KMS-11 (cell line): Measurements from ENCODE around the gene ADD3.
A peak's percentile ranks its signal among the peaks of the same experiment; 100 is the strongest.

Experiments
- H2AFZ ChIP-seq: fragments of 200-600 bp; sonication (generic); 2 replicates; pipeline ENCODE4 v1.6.1; 2016; ENCODE audit warnings: antibody characterized with exemption, mixed run types, low read depth
- H3K27ac ChIP-seq: fragments of 200-600 bp; sonication (generic); 2 replicates; pipeline ENCODE4 v1.6.1; 2016; ENCODE audit warnings: mild to moderate bottlenecking, mixed run types
- H3K27me3 ChIP-seq: fragments of 200-600 bp; sonication (generic); 2 replicates; pipeline ENCODE4 v1.6.1; 2017; ENCODE audit warnings: mild to moderate bottlenecking, low read depth, mixed run types, moderate library complexity; ENCODE audit not compliant: insufficient read depth
- H3K36me3 ChIP-seq: fragments of 200-600 bp; sonication (generic); 2 replicates; pipeline ENCODE4 v1.6.1; 2017; ENCODE audit warnings: mild to moderate bottlenecking, mixed run types; ENCODE audit not compliant: insufficient read depth
- H3K4me1 ChIP-seq: fragments of 200-600 bp; sonication (generic); 2 replicates; pipeline ENCODE4 v1.6.1; 2016; ENCODE audit warnings: mild to moderate bottlenecking, low read depth, mixed run types; ENCODE audit not compliant: poor library complexity, severe bottlenecking
- H3K4me2 ChIP-seq: fragments of 200-600 bp; sonication (generic); 2 replicates; pipeline ENCODE4 v1.7.0; 2016; ENCODE audit warnings: mild to moderate bottlenecking, mixed run types
- H3K4me3 ChIP-seq: fragments of 200-600 bp; sonication (generic); IDR thresholded peaks from 2 replicates; pipeline ENCODE4 v1.6.1; 2017; ENCODE audit warnings: low read depth, low read length, mixed read lengths; ENCODE audit not compliant: insufficient read depth
- H3K79me2 ChIP-seq: fragments of 200-600 bp; sonication (generic); 2 replicates; pipeline ENCODE4 v1.6.1; 2016; ENCODE audit warnings: low read depth, mixed run types; ENCODE audit not compliant: insufficient read depth
- H3K9ac ChIP-seq: fragments of 200-600 bp; sonication (generic); 2 replicates; pipeline ENCODE4 v1.6.1; 2016; ENCODE audit warnings: mild to moderate bottlenecking, mixed run types
- H4K20me1 ChIP-seq: fragments of 200-600 bp; sonication (generic); 2 replicates; pipeline ENCODE4 v1.6.1; 2016; ENCODE audit warnings: mild to moderate bottlenecking, mixed run types; ENCODE audit not compliant: insufficient read depth
- CTCF ChIP-seq: fragments of 200-600 bp; sonication (generic); conservative IDR thresholded peaks from 2 replicates; pipeline ENCODE4 v1.6.1; 2017; ENCODE audit warnings: low read depth, mild to moderate bottlenecking, antibody characterized with exemption, low read length, moderate library complexity, mixed read lengths

Gene ADD3

GRCh38 chr10:109996225-109996624 is 11.6 kb upstream of the ADD3 start:
- Histone ChIP-seq H3K9ac (no peak overlapping the region), H3K79me2 (no peaks in the 10 kb centered on the region), H3K4me3 (no peak overlapping the region), H4K20me1 (no peaks in the 10 kb centered on the region), H3K27me3 (no peaks in the 10 kb centered on the region), H3K4me1 (peaks cover 16% of the 10 kb centered on the region), H3K4me2 (peak overlapping the region; percentile 1; the same call in 1 of the 2 replicates), H3K27ac (no peak overlapping the region), H3K36me3 (no peaks in the 10 kb centered on the region), H2AFZ (no peak overlapping the region)
- no peak for TF ChIP-seq CTCF

- Histone ChIP-seq H3K79me2 (no peaks in the 10 kb centered on the region), H3K27me3 (no peaks in the 10 kb centered on the region), H3K9ac (no peak overlapping the region), H4K20me1 (no peaks in the 10 kb centered on the region), H3K27ac (no peak overlapping the region), H3K4me2 (peak overlapping the region; percentile 1; the same call in 1 of the 2 replicates), H3K4me3 (no peak overlapping the region), H3K36me3 (no peaks in the 10 kb centered on the region), H3K4me1 (peaks cover 16% of the 10 kb centered on the region), H2AFZ (no peak overlapping the region)
- no peak for TF ChIP-seq CTCF
Measured at GRCh38 chr10:109996766-109997171, 11.0 kb upstream of the ADD3 start.

GRCh38 chr10:109997233-109997632 is 10.6 kb upstream of the ADD3 start:
- Histone ChIP-seq H3K4me1 (peaks cover 16% of the 10 kb centered on the region), H3K4me2 (no peak overlapping the region), H3K27me3 (no peaks in the 10 kb centered on the region), H3K4me3 (no peak overlapping the region), H3K36me3 (no peaks in the 10 kb centered on the region), H3K27ac (no peak overlapping the region), H4K20me1 (no peaks in the 10 kb centered on the region), H3K79me2 (no peaks in the 10 kb centered on the region), H3K9ac (no peak overlapping the region), H2AFZ (no peak overlapping the region)
- TF ChIP-seq CTCF: no peak

- Histone ChIP-seq H3K27ac (no peak overlapping the region), H3K79me2 (no peaks in the 10 kb centered on the region), H2AFZ (no peak overlapping the region), H3K36me3 (no peaks in the 10 kb centered on the region), H3K4me3 (no peak overlapping the region), H3K4me2 (no peak overlapping the region), H4K20me1 (no peaks in the 10 kb centered on the region), H3K9ac (no peak overlapping the region), H3K4me1 (peaks cover 16% of the 10 kb centered on the region), H3K27me3 (no peaks in the 10 kb centered on the region)
- no peak for TF ChIP-seq CTCF
Measured at GRCh38 chr10:109998513-109998912, 9.3 kb upstream of the ADD3 start.
